HG03342 (cell line): ENCODE measurements around the gene EYS.

Source experiments
- ATAC-seq: cut with Tn5 transposase; IDR thresholded peaks from one replicate; pipeline ENCODE4 v1.9.1; 2021; ENCODE audit warnings: mild to moderate bottlenecking, moderate library complexity; ENCODE audit not compliant: unreplicated experiment

Gene EYS

DNA sequence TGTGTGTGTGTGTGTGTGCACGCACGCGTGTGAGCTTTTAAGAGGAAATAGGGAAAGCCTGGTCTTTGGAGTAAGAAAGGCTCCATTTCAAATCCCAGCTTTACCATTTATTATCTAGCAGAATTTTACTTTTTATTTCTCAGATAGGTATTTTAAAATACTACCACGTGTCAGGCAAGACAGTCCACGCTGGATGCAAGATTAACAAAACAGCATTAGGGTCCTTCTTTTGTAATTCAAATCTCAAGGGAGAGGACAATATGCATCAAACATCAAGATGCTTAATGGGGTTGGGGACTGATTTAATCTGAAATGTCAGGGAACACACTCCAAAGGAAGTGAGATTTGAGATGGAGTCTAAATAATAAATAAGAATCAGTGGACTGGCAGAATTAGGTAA lies 1302.6 kb downstream of the EYS start:
- ATAC-seq: no peak

DNA sequence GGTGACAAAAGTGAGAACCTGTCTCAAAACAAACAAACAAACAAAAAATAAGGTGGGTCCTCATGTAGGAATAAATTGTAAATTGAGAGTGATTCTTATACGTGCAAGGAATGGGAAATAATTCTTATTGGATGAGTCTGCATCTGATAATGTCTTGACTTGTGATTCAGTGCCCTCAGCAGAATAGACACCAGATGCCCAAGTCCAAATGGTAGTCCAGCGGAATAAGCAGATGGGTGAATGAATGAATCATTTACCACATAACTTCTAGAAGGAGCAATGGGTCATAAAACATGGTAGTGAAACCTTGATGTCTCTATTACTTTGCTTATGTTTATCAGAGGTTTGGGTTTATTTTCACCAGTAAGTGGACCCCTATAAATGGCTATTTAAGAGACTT lies 1323.7 kb downstream of the EYS start:
- no peak for ATAC-seq

DNA sequence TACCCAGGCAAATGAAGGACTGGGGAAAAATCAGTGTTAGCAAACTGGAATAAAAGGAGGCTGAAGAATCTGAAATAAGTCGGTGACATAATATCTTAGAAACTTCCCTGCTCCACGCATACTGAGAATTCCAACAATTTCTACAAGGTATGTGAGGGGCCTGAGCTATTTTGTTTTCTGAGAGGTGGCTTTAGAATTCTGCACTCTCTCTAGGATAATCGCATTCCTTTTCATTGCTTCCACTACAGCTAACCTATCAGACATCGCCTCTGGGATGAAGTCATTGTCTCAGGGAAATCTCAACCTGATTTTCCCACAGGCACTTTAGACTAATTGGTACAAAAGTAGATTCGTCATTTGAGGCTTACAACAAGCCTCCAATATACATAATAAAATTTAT lies 1330.6 kb downstream of the EYS start:
- ATAC-seq: no peak

DNA sequence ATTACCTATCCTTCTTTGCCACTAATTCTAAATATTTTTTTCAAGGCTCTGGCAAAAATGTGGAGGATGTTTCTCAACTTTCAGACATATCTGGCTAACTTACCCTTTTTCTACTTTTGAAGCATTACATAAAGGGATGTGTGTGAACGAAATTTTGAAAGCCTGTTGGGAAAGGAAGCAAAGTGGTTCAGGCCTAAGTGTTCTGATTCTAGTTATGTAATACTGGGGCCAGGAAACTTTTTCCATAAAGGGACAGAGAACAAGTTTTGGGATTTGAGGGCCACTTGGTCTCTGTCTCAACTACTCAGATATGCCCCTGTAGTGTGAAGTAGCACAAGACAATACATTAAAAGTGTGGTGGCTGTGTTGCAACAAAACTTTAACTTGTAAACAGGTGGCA lies 1349.6 kb downstream of the EYS start:
- ATAC-seq: no peak

DNA sequence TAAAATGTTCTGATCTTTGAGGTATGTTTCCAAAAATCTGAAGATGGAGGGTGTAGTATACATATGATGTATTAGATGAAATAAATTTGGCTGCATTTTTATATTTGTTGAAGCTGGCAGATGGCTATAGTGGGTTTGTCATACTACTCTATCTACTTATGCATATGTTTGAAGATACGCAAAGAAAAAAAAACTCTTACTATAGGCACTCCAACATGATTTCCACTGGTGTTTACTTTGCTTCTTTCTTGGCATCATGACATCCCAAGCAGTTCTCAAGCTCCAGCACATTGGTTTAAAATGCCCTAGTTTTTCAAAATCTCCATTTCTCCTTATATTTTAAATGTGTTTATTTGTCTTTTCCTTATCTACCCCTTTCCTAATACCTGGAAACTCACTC lies 1359.6 kb downstream of the EYS start:
- ATAC-seq: no peak

DNA sequence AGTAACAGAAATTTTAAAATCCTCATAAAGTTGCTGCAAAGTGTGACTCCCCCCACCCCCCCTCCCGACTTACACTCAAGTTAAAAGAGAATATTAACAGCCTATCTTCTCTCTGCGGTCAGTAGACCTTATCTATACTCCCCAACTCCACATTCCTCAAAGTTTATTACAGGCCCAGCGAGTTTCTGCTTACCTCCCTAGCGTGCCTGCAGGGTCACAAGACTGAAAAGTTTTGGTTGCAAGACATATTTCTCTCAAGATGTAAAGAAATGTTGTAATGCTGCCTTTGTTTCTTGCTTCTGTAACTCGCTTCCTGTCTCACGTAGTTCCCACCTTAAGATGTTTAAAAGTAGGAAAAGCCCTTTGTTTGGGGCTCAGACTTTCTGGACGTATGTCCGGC lies 1371.8 kb downstream of the EYS start:
- no peak for ATAC-seq

DNA sequence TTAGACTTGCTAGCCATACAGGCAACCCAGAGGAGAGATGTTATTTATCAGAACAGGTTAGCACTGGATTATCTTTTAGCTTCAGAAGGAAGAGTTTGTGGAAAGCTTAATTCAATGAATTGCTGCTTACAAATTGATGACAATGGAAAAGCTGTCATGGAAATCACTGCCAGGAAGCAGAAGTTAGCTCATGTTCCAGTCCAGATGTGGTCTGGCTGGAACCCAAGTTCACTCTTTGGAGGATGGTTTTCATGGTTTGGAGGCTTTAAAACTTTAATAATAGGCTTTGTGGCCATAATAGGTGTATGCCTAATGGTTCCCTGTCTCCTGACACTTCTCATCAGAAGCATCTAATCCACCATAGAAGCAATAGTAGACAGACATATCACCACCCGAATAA lies 1372.4 kb downstream of the EYS start:
- no peak for ATAC-seq

DNA sequence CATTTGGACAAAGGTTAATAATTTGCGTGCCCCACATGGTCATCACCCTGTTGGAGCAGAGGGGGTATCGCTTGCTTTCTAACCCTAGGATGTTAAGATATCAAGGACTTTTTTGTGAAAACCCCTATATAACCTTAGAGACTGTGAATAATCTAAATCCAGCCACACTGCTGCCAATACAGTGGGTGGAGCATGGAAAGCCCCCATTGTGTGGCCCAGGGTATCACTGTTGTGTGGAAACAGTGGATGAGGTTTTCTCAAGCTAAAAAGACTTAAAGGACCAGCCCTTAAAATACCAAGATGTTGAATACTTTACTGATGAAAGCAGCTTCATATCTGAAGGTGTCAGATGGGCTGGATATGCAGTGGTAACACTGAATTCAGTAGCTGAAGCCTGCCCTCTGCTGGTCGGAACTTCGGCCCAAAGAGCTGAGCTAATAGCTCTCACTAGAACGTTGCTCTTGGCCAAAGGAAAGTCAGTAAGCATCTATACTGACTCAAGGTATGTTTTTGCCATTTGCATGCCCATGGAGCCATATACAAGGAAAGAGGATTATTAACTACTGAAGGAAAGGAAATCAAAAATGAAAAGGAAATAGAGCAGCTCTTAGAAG lies 1376.2 kb downstream of the EYS start:
- ATAC-seq: peak; percentile 50

DNA sequence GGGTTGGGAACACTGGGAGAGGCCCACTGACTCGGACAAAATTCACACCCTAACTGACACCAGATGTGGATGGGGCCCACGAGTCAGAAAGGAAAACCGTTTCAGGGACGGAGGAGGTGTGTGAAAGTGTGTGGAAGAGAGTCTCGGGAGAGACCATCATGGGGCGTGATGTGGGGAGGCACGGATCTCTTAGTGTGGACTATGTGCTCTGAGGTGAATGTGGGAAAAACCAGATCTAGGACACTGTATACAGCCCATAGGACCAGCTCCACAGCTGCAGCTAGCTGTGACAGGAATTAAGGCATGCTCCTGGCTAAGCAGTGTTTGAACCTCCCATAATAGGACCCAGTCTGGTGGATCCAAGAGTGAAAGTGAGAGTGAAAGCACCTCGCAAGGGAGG lies 1380.1 kb downstream of the EYS start:
- no peak for ATAC-seq

DNA sequence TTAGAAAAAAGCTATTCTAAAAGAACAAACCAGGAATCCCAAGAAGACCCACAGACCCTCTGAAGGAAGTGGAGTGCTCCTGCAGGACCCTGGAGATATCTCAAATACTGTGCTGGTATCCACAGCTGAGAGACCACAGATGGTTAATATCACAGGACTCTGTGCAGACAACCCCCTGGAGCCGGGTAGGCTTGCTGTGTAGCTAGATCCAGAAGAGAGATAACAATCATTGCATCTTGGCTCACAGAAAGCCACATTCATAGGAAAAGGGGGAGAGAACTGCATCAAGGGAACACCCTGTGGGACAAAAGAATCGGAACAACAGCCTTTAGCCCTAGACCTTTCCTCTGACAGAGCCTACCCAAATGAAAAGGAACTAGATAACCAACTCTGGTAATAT lies 1381.9 kb downstream of the EYS start:
- ATAC-seq: no peak

DNA sequence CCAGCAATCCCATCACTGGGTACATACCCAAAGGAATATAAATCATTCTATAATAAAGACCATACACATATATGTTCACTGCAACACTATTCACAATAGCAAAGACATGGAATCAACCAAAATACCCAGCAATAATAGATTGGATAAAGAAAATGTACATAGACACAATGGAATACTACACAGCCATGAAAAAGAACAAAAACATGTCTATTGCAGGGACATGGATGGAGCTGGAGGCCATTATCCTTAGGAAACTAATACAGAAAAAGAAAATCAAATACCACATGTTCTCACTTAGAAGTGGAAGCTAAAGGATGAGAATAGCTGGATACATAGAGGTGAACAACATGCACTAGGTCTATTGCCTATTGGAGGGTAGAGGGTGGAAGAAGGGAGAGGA lies 1396.8 kb downstream of the EYS start:
- ATAC-seq: no peak

DNA sequence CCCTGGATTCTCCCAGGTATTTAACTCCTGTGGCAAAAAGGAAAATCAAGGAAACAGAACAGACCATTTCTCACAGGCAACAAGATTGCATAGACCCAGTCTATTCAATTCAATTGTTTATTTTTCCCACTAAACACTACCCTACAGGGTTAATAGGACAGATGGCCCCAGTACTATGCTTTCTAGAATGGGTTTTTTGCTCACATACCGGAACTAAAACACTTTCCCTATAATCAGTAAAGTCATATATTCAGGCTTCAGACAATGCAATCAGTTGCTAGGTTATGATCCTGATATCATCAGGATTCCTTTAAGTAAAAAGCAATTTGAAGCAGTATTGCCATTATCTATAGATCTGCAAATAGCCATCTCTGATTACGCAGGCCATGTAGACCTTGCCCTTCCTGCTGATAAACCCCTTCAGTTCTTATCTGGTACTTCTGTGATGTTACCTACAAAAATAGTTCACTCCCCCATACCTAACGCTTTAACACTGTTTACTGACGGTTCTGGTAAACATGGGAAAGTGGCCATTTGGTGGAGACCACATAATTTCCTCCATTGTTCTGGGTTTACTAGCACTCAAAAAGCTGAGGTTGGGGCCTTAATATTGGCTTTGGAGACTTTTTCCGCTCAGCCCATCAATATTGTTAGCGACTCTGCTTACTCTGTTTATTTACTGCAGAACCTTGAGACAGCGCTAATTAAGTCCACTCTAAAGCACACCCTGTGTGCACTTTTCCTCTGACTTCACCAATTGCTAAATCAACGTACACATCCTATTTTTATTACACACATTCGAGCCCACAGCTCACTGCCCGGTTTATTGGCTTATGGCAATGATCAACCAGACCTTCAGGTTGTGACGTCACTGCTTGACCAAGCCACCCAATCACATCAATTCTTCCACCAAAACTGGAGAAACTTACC lies 1405.5 kb downstream of the EYS start:
- no peak for ATAC-seq

DNA sequence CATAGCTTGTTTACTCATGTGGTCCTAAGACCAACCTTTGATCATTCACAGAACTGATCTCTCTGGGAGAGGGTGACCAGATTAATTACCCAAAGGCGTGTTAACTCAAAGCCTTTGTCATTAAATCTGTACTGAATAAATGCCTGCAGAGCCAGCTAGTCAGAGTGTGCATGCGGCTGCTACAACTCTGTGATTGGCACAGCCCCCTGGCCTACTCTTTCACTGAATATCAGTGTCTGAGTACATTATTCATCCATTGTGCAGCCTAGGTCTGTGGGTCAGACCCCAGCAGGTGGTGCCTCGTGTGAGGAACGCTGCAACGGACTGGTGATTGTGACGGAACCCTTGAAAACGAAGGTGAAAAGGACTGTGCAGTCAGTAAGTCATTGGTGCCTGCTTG lies 1407.8 kb downstream of the EYS start:
- ATAC-seq: no peak

DNA sequence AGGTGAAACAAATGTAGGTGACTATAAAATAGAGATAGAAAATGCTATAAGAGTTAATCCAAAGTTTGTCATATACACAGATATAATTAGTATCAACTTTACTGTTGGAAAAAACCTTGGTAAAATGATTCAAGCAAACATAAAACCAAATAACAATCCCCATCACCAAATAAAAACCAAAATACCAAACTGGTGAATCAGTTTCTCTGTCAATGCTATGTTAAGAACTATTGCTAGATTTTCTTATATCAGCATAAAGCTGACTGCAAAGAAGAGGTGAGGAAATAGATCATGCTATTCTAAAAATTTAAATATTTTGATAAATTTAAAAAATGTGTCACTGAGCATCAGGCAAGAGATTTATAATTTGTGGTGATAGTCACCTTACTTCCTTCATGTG lies 1413.0 kb downstream of the EYS start:
- no peak for ATAC-seq

DNA sequence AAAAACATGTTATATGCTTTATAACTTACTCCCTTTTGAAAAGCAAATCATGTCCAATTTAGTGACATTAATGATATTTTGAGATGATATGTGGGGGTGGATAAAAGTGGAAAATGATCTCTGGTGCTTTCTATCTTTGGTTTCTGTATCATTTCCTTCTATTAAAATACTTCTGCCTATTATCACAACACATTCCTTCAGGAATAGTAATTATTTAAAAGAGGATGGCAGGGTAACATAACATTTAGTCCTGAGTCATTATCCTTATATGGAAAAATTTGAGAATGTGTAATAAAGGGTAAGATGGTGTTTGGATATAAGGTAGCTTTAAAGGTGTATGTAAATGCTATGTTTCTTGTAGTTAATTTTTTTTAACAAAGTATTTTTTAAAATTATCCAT lies 1413.7 kb downstream of the EYS start:
- no peak for ATAC-seq

DNA sequence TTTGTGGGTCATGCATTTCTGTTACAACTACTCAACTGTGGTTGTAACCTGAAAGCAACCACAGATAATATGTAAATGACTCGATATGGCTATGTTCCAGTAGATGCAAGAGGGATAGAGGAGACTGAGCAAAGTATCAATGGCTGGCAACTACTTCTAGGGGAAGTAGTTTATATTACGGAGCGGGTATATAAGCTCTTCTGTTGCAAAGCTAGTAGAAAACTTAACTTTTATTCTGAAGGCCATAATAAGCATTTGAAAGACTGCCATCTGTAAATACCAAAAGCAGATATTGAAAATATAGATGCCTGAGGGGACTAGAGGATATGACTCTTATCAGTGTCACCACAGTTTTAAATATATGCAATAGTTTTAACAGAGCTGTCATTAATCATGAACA lies 1416.2 kb downstream of the EYS start:
- ATAC-seq: no peak

DNA sequence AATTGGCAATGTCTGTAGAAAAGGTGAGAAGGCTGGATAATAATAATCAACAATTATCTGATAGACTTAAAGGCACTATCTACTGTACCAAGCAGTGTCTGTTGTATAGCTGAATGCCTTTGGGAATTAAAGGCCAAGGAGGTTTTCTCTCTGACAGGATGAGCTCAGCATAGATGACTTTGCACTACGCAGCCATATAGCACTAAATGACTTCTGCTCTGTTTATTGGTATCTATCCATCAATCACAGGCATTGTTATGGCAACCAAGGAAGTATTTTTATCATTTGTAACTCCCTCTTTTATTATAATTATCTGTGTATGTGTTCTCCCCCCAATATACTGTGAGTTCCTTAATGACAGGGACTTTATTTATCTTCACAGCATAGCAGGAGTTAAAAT lies 1417.1 kb downstream of the EYS start:
- ATAC-seq: no peak

DNA sequence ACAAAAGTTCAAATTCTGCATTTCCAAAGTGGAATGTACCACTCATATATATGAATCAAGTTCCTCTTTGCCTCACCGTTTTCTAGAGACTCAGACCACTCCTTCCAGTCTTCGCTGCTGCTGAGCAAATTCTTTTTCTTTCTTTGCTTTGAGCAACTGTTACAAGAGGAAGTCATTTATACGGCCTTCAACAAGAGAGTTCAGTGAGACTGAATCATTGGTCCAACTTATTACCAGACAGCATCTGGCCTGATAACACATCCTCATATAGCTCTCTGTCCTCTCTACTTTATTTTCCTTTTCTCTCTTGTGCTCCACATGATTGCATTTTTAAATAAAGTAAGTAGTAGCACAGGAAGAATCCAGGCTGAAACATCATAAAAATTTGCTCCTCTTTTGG lies 1418.7 kb downstream of the EYS start:
- ATAC-seq: no peak

DNA sequence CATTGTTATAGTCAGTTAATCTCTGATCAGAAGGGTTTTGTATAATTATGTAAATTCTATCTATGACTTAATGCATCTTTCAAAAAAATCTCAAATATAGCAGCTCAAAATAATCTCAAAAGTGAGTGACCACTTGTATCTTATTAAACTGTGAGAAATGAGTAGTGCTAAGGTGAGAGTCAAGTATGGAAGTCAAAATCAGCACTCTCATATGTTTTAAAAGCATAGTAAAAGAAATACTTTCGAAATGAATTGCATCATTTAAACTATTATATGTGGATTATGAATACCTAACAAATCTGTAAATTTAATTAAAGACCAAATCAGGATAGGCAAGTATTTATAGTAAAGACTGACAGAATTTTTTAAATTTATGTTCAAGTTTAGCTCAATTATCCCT lies 1425.9 kb downstream of the EYS start:
- ATAC-seq: no peak

DNA sequence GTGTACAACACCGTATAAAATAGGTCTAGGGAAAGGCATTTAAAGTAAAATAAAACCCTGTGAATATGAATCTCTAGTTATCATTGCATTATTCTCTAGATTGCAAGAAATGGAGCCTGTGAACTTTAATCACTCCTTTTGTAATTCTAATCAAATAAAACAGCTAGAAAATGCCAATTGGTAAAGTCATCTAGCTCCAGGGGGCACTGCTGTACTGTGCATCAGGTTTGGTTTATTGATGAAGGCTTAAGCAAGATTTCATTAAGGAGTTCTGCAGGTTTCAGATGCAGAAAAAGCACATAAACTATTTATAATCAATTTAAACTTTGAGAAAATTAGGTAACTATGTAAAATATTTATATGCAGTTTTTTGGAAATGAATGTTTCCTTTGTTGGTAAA lies 1426.5 kb downstream of the EYS start:
- no peak for ATAC-seq

DNA sequence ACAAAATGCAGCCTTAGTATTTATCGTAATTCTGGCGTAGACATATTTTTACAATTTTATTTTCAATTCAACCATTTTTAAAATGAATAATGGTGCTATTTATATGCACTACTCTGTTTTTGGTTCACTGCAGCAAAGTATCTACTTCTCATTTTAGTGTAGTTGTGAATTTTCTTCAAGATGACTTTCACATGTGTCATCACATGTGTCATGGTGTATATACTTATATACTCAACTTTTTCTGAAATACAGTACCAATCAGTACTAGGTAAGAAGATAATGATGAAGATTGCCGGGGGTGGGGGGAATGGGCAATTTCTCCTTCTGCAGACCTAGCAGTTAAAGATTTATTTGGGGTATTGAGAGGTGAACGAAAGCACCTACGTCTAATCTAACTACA lies 1436.9 kb downstream of the EYS start:
- ATAC-seq: no peak

DNA sequence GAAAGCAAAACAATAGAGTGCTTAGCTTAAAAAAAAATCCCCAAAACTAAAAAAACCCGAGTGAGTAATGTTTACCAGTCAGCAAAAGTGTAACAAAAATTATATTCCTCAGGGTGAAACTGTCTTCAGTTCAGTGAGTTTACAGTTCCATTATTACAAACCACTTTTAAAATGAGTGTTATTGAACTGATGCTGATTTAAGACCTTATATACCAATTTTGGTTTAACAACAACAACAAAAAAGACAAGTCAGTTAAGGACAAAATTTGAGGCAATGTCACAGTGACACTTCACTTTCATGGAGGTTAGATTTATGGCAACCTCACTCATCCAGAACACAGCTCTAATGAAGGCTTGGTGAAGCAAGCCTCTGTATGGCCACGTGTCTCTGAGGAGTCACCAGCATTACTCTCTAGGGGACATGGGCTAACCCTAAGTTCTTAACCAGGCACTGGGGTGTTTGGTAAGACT lies 1440.6 kb downstream of the EYS start:
- ATAC-seq: peak; percentile 86

DNA sequence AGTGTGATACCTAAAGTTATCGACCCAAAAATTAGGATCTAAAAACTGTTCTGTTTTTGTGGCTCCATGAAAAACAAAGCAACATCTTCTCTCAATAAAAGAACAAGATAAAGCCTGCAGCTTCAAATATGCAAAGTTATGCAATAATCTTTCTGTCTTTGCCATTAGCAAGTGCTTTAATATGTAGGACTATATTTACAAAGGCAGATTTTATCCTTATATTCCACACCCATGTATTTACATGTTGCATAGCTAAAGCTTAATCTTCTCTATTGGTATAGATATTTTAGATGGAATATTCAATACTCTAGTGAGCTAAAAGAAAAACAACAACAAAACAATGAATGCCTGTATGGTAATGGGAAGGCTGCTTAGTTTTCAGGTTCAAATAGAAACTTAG lies 1443.2 kb downstream of the EYS start:
- no peak for ATAC-seq
